Stimulated activated CD4-positive, alpha-beta T cell treated with anti-CD3 and anti-CD28 coated beads, TNF-alpha, amount 100 ng/mL, for 4 hours (primary cell): ENCODE measurements around the gene SLC25A48.
"Not testable (repeated sequence)": the region's sequence is repeated elsewhere in the genome, so short reads cannot be mapped to it uniquely, and the experiment has no call there.

ENCODE experiments used
- DNase-seq, 3 experiments: peaks; one replicate each; pipeline ENCODE4 v3.0.0-alpha.2; 2020; ENCODE audit warnings: low read depth in 3 of 3

SLC25A48 gene

DNA sequence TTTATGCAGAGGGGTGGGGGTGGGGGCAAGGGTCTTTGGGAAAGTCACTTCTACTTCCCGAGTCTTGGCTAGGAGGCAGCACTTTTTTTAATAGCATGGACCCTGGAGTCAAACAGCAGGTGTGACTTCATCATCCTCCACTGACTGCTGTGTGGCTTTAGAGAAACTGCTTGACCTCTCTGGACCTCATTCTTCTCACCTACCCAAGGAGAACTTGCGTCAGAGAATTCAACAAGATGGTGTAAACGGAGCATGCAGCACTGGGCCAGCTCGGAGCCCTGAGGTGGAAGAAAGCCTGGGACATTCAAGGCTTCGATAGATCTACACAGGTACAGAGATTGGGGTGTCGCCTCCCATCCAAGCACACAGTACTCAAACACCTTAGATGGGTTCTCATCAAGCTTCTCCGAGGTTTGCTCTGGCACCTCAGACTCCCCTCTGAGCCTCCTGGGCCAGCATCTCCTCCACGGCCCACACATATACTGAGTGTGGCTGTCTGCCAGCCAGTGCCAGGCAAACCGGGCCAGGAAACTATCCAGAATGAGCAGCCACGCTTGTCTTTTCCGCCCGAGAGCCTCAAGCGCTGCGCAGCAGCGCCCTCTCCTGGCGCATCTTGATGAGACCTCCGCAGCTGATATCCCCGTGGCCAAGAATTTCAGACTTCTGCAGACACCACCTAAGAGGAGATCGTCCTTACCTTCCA lies 4.6 kb upstream of the SLC25A48 start:
- DNase-seq: no peak

DNA sequence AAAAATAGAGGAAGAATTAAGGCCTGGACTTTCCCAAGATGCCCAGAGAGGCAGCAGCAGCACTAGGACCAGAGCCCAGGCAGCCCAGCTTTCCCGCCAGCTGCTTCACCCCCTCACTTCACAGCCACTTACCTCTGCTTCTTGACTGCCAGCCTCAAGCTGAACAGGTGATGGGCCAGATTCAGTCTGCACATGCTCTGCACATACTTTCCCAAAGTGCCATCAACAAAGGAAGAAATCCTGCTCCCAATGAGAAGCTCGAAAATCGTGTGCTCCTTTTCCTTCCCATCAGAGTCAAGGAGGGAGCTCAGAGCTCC lies 4.1 kb upstream of the SLC25A48 start:
- no peak for DNase-seq

DNA sequence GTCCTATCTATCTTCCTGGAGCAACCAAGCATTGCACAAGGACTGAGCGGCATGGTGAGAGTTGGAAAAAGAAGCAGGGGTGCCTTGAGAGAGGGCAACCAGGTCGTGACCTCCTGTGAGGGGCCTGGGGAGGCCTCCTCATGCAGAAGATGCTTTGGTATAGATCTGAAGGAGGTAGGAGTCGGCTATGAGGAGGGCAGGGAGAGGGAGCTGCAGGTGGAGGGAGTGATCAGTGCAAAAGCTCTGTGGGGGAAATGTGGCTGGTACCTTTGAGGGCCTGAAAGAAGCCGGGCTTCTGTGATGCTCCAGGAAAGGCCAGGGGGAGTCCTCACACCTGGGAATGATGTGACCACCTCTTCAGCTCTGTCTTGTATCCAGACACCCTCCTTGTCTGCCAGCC lies 3.6 kb upstream of the SLC25A48 start:
- DNase-seq: no peak

DNA sequence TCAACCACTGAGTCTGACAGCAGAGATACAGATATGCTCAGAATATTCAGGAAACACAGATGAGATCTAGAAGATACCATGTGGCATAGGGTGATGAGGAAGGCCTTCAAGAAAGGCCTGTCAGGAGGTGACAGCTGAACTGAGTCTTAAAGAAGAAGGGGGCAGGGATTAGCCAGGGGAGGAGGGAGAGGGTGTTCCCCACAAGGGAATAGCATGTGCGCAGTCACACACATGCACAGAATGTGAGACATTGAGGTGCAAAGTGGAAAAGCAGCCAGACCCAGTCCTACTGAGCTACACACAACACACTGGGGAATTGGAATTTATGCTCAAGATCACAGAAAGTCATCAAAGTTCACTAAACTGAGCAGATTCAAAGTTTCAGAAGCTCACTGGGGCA lies 3.0 kb upstream of the SLC25A48 start:
- DNase-seq: no peak

DNA sequence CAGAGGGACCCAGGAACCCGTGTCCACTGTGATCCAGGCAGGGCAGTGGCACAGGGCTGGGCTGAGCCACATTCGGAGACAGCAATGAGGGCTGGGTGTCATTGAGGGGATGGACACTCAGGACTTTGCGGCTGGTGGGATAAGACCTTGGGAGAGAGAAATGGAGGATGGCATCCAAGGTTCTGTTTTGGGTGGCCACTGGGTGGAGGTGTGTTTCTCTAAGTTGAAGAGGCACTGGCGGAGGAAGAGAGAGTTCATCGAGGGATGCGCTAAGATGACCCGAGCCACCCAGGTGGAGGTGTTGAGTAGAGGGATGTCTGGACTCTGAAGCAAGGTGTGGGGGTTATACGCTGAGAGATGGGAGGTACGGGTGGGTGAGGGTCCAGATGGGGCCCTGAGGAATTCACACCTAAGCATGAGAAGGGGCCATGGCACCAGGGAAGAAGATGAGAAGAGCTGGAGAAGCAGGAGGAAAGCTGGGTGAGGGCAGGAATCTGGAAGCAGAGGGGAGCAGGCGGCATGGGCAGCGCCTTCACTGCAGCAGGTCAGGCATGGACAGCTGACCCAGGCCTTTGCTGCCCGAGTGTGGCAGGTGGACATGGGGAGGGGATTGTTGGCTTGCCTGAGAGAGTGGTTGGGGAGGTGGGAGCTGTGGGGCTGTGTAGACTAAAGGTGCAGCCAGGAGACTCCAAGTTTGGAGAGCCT lies 2.5 kb upstream of the SLC25A48 start:
- no peak for DNase-seq

DNA sequence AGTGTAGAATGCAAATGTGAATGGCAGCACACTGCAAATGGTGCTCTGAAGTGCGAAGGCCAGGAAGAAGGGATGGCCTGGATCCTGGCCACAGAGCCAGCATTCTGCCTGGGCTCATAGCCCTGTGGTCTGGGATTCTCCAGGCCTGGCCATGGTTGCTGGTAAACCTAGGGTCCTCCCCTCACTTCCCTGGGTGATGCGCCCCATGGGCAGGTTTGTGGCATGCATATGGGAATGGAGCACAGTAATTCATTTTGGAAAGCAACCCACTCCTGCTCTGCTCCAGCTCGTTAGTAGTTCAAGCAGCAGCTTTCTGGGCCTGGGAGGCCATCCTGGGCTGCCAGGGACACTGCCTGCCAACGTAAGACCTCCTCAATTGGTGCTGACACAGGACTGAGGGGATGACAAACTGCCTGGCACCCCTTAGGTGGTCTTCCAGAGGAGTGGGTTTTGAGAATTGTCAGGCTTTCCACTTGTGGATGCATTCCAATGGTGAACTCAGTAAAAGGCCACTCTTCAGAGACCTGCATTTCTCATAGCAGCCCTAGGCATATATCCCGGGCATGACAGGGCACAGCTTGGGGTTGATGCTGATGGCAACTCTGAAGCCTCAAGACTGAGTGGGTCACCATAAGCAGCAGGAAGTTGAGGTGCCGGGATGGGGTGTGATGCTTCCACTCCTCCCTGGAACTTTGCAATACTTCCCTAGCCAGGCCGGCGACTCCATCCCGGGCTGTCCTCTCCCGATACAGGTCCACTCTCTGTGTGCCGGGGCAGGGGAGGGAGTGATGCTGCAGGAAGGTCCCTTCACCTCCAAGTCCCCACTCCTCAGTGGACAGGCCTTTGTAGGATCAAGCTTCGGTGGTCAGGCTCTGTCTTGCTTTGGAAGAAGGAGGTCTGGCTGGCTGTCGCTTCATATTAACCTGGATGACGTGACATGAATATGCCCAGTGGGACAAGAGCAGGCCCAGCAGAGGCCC lies 1.2 kb upstream of the SLC25A48 start:
- no peak for DNase-seq

DNA sequence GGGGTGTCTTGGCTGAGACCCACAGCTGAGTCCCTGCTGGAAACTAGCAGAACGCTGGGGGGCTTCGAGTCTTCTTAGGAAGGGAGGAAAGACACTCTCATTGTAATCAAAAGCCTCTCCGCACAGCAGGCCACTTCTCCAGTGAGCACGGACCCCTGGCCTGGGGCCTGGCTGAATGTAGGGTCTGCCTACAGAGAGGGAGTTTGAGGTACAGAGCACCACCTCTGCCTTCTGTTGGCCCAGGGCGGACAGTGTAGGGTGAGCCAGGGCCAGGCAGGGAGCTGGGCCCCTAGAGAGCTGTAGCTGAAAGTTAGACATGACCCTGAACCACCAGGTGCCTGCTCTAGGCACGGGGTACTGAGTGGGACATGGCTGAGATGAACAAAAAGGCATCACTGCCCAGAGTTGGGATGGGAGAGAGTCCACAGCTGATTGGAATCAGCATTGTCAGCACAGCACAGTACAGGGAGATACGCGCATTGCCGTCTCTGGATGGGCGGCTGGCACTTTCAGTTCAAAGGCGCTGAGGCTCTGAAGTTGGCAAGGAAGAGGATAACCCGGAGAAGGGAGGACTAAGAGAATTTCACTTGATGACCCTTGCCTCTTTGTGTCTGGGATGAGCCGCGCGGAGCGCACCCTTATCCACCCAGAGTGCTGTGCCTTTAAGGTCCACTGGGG lies 363 bp upstream of the SLC25A48 start:
- DNase-seq: no peak

DNA sequence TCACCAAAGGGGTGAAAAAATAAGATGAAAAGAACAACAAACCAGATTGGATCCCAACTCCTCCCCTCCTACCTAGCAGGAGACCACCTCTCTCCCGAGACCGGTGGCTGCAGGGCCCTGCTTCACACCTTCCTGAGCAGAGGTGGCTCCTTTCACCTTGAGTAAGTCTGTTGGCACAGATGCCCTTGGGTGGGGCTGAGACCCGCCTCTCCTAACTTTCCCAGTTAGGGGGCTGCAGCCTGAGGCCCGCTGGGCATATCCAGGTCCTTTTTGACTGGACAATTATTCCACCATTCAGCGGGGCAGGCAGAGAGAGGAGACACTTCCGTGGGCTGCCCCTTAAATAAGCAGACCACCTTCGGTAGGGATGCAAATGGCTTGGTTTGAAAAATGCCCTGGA lies 1.3 kb downstream of the SLC25A48 start:
- DNase-seq: no peak

DNA sequence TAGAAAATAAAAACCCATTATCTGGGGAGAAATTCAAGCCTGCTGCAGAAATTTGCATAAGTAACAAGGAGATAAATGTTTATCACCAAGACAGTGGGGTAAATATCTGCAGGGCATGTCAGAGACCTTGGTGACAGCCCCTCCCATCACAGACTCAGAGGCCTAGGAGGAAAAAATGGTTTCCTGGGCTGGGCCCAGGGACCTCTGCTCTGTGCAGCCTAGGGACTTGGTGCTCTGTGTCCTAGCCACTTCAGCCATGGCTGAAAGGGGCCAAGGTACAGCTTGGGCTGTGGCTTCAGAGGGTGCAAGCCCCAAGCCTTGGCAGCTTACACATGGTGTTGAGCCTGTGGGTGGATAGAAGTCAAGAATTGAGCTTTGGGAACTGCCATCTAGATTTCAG lies 3.9 kb downstream of the SLC25A48 start:
- not testable (repeated sequence) for DNase-seq

DNA sequence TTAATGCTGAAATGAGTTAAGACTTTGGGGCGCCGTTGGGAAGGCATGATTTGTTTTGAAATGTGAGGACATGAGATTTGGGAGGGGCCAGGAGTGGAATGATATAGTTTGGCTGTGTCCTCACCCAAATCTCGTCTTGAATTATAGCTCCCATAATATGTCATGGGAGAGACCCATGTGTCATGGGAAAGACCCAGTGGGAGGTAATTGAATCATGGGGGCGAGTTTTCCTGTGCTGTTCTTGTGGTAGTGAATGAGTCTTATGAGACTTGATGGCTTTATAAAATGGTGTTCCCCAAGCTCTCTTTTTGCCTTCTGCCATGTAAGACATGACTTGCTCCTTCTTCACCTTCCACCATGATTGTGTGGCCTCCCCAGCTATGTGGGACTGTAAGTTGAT lies 5.1 kb downstream of the SLC25A48 start:
- DNase-seq: no peak

DNA sequence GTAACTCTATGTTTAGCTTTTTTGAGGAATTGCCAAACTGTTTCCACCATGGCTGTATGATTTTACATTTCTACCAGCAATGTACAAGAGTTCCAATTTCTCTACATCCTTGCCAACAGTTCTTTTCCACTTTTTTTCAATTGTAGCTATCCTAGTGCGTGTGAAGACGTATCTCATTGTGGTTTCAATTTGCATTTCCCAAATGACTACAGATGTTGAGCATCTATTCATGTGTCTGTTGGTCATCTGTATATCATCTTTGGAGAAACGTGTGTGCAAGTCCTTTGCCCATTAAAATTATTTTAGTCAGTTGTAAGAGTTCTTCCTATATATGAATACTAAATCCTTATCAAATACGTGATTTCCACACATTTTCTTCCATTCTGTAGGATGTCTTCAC lies 6.5 kb downstream of the SLC25A48 start:
- DNase-seq: no peak

DNA sequence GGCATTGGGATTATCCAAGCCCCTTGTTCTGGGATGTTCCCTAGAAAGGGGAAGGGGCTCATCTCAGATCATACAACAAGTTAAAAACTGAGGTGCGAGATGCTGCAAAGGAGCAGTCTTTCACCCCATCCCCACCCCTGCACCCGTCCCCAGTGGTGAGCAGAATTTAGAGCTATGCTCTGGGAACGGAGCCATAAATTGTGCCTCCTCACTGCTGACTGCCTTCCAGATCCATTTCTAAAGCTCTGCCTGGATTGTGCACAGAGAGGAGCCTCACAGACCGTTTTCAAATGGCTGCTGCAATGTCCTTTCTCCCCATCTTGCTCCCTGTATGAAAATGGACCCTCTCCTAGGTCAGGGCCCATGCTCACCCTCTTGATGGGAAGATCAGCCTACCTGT lies 8.3 kb downstream of the SLC25A48 start:
- no peak for DNase-seq

DNA sequence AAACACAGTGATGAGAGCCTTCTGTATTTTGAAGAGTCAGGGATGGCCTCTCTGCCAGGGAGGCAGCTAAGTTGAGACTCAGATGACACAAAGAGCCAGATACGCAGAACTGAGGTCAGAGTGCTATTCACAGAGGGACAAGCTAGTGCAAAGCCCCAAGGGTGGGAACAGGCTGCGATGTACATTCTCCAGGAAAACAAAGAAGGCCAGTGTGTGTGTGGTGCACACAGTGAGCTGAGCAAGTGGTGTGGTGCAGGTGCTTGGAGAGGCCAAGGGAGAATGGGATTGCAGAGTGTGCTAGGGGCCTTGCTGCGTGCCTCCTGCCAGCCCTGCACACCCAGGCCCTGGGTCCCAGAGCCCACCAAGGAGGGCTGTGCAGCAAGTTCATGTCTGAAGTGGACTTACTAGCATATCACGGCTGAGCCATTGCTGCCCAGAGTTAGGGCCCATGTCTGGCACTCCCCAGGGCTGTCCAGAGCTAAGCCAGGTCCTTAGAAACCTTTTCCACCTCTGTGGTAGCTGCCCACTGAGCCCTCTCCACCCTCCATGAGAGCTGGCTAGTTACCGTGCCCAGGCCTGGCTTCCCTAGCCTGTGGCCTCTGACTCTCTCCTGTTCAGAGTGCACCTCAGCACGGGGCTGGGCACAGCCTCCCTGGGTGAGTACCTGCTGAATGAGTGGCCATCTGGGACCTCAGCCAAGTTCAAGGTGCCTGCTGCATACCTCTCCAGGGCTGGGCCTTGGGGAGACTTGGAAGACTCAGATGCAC lies 9.3 kb downstream of the SLC25A48 start:
- no peak for DNase-seq

DNA sequence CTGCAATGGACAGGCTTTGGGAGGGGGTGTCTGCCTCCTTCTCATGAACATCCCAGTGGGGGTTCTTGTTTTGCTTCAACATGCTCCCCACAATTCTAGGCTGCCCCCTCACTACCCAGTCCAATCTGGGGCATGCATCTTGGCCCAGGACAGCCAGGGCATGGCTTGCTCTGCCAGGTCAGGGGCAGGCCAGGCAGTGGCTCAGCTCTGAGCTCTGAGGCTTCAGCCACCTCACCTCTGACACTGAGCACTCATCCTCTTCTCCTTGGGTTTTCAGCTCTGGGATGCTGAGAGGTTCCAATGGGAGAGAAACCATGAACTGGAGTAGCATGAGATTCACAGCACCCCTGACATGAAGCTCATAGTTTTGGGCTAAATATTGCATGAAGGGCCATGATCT lies 11.8 kb downstream of the SLC25A48 start:
- no peak for DNase-seq

DNA sequence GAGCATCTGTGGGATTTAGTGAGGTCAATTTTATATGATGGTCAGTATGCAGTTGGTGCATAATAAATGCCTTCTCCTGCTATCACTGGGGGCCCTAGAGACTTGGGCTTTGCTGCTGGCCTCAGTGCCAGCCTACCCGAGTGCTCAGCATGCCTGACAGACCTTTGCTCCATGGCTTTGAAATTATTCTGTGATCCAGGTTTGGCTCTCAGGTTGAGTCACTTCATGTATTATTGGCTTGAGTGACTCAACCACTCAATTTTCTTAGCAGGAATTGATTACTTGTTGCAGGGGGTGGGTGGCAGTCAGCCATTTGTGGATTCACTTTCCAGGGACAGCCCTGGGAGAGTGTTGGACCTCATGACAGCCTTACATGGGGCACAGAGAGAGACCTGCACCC lies 13.5 kb downstream of the SLC25A48 start:
- no peak for DNase-seq

DNA sequence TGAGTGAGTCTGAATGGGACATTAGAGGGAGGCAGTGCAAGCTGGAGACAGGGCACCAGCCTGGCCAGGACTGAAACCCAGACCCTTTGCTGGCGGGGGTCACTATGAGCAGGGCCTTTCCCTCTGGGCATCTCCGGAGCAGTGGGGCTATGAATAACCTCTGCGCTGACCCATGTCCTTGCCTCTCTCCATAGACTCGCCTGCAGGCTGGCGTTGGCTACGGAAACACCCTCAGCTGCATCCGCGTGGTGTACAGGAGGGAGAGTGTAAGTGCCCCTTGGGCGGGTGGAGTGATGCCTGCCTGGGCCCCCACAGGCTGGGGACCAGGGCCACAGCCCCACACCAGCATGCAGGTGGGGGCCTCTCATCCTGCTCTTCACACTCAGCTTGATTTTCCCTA lies 15.8 kb downstream of the SLC25A48 start:
- DNase-seq: no peak

DNA sequence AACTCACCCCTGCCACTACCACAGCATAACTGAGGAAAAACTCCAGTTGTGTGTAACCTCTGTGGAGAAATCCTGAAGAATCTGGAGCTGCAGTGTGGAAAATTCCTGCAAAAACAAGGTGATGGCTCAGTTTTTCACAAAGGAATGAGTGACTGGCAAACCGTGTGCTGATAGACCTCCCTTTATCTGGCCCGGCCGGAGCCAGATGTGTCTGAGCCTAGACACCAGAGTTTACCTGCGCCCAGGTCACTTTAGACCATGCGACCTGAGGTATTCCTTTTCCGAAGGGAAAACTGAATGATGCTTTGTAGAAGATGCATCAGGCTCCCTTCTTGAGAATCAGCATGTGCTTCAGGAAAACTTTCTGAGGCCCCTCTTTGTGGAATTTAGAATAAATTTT lies 16.2 kb downstream of the SLC25A48 start:
- DNase-seq: no peak

DNA sequence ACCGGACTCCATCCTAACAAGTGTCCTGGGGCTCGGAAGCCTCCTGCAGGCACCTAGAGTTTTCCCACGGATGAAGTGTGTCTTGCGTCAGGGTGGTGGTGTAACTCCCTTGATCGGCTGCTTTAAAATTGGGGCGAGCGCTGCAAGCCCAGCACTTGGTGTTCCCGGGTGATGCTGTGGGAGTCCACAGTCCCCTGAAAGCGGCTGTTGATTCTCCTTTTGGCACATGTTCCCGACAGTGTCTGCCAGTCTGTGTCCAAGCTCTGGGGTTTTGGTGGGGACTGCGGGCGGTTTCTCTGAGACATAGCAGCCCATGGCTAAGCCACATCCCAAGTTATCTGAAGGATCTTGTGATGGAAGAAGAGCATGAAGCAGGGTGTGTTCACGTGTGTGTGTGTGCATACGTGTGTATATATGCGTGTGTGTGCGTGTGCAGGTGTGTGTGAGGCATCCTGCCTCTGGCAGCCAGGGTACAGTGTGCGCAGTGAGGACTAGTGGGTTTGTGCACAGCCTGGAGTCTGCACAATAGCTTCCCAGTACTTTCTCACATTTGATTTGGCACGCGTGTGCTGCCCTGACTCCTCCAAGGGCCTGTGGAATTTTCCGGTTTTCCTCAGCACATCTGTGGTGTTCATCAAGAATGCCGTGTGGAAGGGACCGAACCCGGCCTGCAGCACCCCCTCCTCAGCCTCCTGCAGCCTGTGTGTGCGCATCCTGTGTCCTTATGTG lies 16.9 kb downstream of the SLC25A48 start:
- DNase-seq: no peak

DNA sequence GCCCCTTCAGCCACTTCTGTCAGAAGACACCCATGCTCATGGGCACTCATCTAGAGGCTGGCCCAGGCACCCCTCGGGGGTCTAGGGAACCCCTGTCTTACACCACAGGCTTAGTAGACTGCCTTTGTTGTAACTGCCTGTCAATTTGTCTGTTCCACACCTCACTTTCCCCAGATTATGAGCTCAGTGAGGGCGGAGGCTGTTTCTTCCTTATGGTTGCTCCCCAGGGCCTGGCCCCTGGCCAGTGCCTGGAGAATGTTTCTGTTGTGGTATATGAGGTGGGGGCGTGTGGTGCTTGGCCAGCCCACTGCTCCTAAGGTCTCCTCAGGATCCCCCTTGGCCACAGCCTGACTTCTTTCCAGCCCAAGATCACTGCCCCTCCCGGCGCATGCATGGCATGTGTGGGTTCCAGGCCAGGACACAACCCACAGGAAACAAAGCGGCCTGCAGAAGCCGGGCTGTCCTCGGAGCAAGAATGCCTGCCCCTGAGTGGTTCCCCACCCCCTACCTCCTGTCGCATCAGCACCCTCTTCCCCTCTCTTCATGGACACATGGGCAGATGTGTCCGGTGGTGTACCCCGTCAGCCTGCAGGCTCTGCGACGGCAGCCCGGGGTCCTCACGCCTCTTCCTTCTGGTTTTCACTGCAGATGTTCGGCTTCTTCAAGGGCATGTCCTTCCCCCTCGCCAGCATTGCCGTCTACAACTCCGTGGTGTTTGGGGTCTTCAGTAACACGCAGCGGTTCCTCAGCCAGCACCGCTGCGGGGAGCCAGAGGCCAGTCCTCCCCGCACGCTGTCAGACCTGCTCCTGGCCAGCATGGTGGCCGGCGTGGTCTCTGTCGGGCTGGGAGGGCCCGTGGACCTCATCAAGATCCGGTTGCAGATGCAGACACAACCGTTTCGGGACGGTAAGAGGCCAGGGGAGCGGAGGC lies 17.7 kb downstream of the SLC25A48 start:
- DNase-seq: no peak
